NCI-H748 treated with DMSO at 0.1 percent for 48 hours (cell line): ENCODE measurements around the gene B4GAT1.

Experiments used
- DNase-seq: peaks from one replicate; lab custom pipeline; 2025; lab: John Stamatoyannopoulos, UW

The B4GAT1 gene

GRCh38 chr11:66309475-66309874 is 38.0 kb downstream of the B4GAT1 start:
- DNase-seq: no peak

GRCh38 chr11:66302656-66303055 is 44.8 kb downstream of the B4GAT1 start:
- no peak for DNase-seq

GRCh38 chr11:66299186-66299585 is 48.2 kb downstream of the B4GAT1 start:
- no peak for DNase-seq

- DNase-seq: no peak
Observed at GRCh38 chr11:66297610-66298009, 49.8 kb downstream of the B4GAT1 start.
